Neuronal stem cell (in vitro differentiated cells): Measurements from ENCODE around the gene AMDHD2.

ENCODE experiments used
- DNase-seq: peaks from one replicate; pipeline ENCODE4 v3.0.0-alpha.2; 2013; ENCODE audit warnings: low spot score
- H2AFZ ChIP-seq: one replicate; pipeline ENCODE4 v1.6.1; 2013; ENCODE audit warnings: mild to moderate bottlenecking, low read length, inconsistent platforms
- H2AK5ac ChIP-seq: 2 replicates; pipeline ENCODE4 v1.6.1; 2013; ENCODE audit warnings: low read depth, mild to moderate bottlenecking, inconsistent platforms, low read length, moderate library complexity, mixed read lengths
- H2BK120ac ChIP-seq: 2 replicates; pipeline ENCODE4 v1.6.1; 2013; ENCODE audit warnings: low read depth, mild to moderate bottlenecking, inconsistent platforms, low read length, moderate library complexity, mixed read lengths
- H2BK12ac ChIP-seq: one replicate; pipeline ENCODE4 v1.6.1; 2013; ENCODE audit warnings: low read length, inconsistent platforms
- H2BK15ac ChIP-seq: 2 replicates; pipeline ENCODE4 v1.6.1; 2013; ENCODE audit warnings: mild to moderate bottlenecking, low read length, inconsistent platforms, mixed read lengths
- H2BK5ac ChIP-seq: one replicate; pipeline ENCODE4 v1.6.1; 2013; ENCODE audit warnings: inconsistent platforms, mild to moderate bottlenecking, low read length, moderate library complexity
- H3K14ac ChIP-seq: one replicate; pipeline ENCODE4 v1.6.1; 2013; ENCODE audit warnings: low read length, inconsistent platforms
- H3K18ac ChIP-seq: 2 replicates; pipeline ENCODE4 v1.6.1; 2013; ENCODE audit warnings: low read length, inconsistent platforms
- H3K23ac ChIP-seq: 2 replicates; pipeline ENCODE4 v1.6.1; 2013; ENCODE audit warnings: low read depth, mild to moderate bottlenecking, mixed read lengths, low read length, inconsistent platforms; ENCODE audit not compliant: poor library complexity
- H3K27ac ChIP-seq: replicated peaks from 3 replicates; pipeline ENCODE4 v1.5.1; 2013; ENCODE audit warnings: low read length, inconsistent platforms
- H3K27me3 ChIP-seq, 3 experiments: 2 replicates each; pipeline ENCODE4 v1.6.1; 2013; ENCODE audit warnings: low read length in 3 of 3, mild to moderate bottlenecking in 2 of 3, inconsistent platforms in 1 of 3, low read depth in 1 of 3, mixed read lengths in 1 of 3, moderate library complexity in 1 of 3; ENCODE audit not compliant: control insufficient read depth in 3 of 3, insufficient read depth in 3 of 3
- H3K36me3 ChIP-seq, 2 donors: replicated peaks in 1 of 2; 2 replicates each; pipeline ENCODE4 v1.6.1; 2013; ENCODE audit warnings: low read length in 2 of 2; ENCODE audit not compliant: control insufficient read depth in 2 of 2, insufficient read depth in 2 of 2
- H3K4ac ChIP-seq: 2 replicates; pipeline ENCODE4 v1.6.1; 2013; ENCODE audit warnings: inconsistent platforms, mild to moderate bottlenecking, low read length, moderate library complexity
- H3K4me1 ChIP-seq, 2 donors: 1 replicate in 1 of 2; 2 replicates in 1 of 2; pipeline ENCODE4 v1.6.1; 2013; ENCODE audit warnings: low read length in 2 of 2, low read depth in 1 of 2; ENCODE audit not compliant: control insufficient read depth in 2 of 2, insufficient read depth in 1 of 2
- H3K4me2 ChIP-seq: one replicate; pipeline ENCODE4 v1.6.1; 2013; ENCODE audit warnings: mild to moderate bottlenecking, low read length, inconsistent platforms; ENCODE audit not compliant: insufficient read depth, poor library complexity, severe bottlenecking
- H3K4me3 ChIP-seq, 2 donors: 2 replicates each; pipeline ENCODE4 v1.5.1; 2013; ENCODE audit warnings: low read length in 2 of 2, mild to moderate bottlenecking in 2 of 2, inconsistent platforms in 1 of 2, moderate library complexity in 1 of 2
- H3K79me1 ChIP-seq: one replicate; pipeline ENCODE4 v1.6.1; 2013; ENCODE audit warnings: low read depth, mild to moderate bottlenecking, inconsistent platforms, low read length, moderate library complexity
- H3K9ac ChIP-seq: one replicate; pipeline ENCODE4 v1.6.1; 2013; ENCODE audit warnings: mild to moderate bottlenecking, low read depth, low read length, inconsistent platforms; ENCODE audit not compliant: poor library complexity
- H3K9me3 ChIP-seq, 2 donors: replicated peaks in 1 of 2; 2 replicates each; pipeline versions ENCODE3 to v1.6.1; 2013; ENCODE audit warnings: low read length in 2 of 2, mild to moderate bottlenecking in 2 of 2, inconsistent platforms in 1 of 2, low read depth in 1 of 2, mixed read lengths in 1 of 2, moderate library complexity in 1 of 2; ENCODE audit not compliant: control insufficient read depth in 2 of 2, insufficient read depth in 1 of 2
- H4K8ac ChIP-seq: one replicate; pipeline ENCODE4 v1.6.1; 2013; ENCODE audit warnings: low read depth, mild to moderate bottlenecking, inconsistent platforms, low read length, moderate library complexity
- H4K91ac ChIP-seq: one replicate; pipeline ENCODE4 v1.6.1; 2013; ENCODE audit warnings: low read length, low read depth, mild to moderate bottlenecking, inconsistent platforms; ENCODE audit not compliant: poor library complexity
- WGBS, 2 donors: extraction: QIAGEN DNeasy Blood & Tissue Kit; methylation state at CpG; one replicate each; pipeline ENCODE4 v1.1.7; 2013; ENCODE audit warnings: missing lambda C conversion rate in 2 of 2, mixed read lengths in 1 of 2; ENCODE audit not compliant: insufficient read length in 2 of 2, insufficient replicate concordance in 1 of 2; ENCODE audit errors: extremely low coverage in 2 of 2; 5-methylcytosine and 5-hydroxymethylcytosine counted together

Gene AMDHD2

GRCh38 chr16:2516391-2517240 lies 3.6 kb upstream of the AMDHD2 start:
- no peak overlapping the region for H2AK5ac ChIP-seq
- H4K8ac ChIP-seq = no peak overlapping the region
- no peak overlapping the region for H3K9ac ChIP-seq
- H3K23ac ChIP-seq = peak overlapping the region; percentile 69
- H3K4me3 ChIP-seq = peak overlapping the region in 1 of 2 donors; percentile 17
- WGBS, 2 donors = no CpG with 5 or more reads among the region's 11 CpGs
- no peak overlapping the region for H3K4ac ChIP-seq
- H2BK12ac ChIP-seq = no peak overlapping the region
- no peak overlapping the region for H2AFZ ChIP-seq
- no peaks in the 10 kb centered on the region for H3K9me3 ChIP-seq
- DNase-seq = no peak
- no peak overlapping the region for H2BK5ac ChIP-seq
- no peak overlapping the region for H3K27ac ChIP-seq
- no peak overlapping the region for H2BK120ac ChIP-seq
- no peak overlapping the region for H3K18ac ChIP-seq
- H3K27me3 ChIP-seq = no peaks in the 10 kb centered on the region
- no peak overlapping the region for H3K4me2 ChIP-seq
- H3K14ac ChIP-seq = no peak overlapping the region
- H2BK15ac ChIP-seq = no peak overlapping the region
- peaks cover 10 to 31% of the 10 kb centered on the region in 2 donors for H3K36me3 ChIP-seq
- peaks cover 41% of the 10 kb centered on the region for H3K79me1 ChIP-seq
- H3K4me1 ChIP-seq = peaks cover 26 to 34% of the 10 kb centered on the region in 2 donors
- no peak overlapping the region for H4K91ac ChIP-seq

GRCh38 chr16:2517954-2518605 lies 2.1 kb upstream of the AMDHD2 start:
- peaks cover 19% of the 10 kb centered on the region in 2 donors for H3K4me1 ChIP-seq
- peaks cover 39% of the 10 kb centered on the region for H3K79me1 ChIP-seq
- H4K8ac ChIP-seq = no peak overlapping the region
- no peak overlapping the region for H3K4ac ChIP-seq
- H2BK120ac ChIP-seq = no peak overlapping the region
- no peak overlapping the region for H3K27ac ChIP-seq
- no peak overlapping the region for H2AK5ac ChIP-seq
- no peak overlapping the region for H3K18ac ChIP-seq
- no peak overlapping the region for H2AFZ ChIP-seq
- H2BK5ac ChIP-seq = no peak overlapping the region
- H2BK15ac ChIP-seq = no peak overlapping the region
- DNase-seq = no peak
- no peaks in the 10 kb centered on the region for H3K9me3 ChIP-seq
- H3K36me3 ChIP-seq = peaks cover 10 to 37% of the 10 kb centered on the region in 2 donors
- H3K27me3 ChIP-seq = no peaks in the 10 kb centered on the region
- no peak overlapping the region for H3K23ac ChIP-seq
- H3K4me3 ChIP-seq = no peak overlapping the region
- no peak overlapping the region for H3K4me2 ChIP-seq
- WGBS, 2 donors = no CpG with 5 or more reads among the region's 12 CpGs
- no peak overlapping the region for H4K91ac ChIP-seq
- H3K14ac ChIP-seq = no peak overlapping the region
- H3K9ac ChIP-seq = no peak overlapping the region
- no peak overlapping the region for H2BK12ac ChIP-seq

- H3K4me2 ChIP-seq = no peak overlapping the region
- H3K9ac ChIP-seq = peak overlapping the region; percentile 44
- WGBS, 2 donors = no CpG with 5 or more reads among the region's 39 CpGs
- peak overlapping the region; percentile 41 for H2BK12ac ChIP-seq
- H3K23ac ChIP-seq = no peak overlapping the region
- no peak overlapping the region for H3K14ac ChIP-seq
- no peak overlapping the region for H3K27ac ChIP-seq
- H4K8ac ChIP-seq = peak overlapping the region; percentile 65
- H2BK5ac ChIP-seq = no peak overlapping the region
- DNase-seq = no peak
- no peak overlapping the region for H2AFZ ChIP-seq
- H4K91ac ChIP-seq = no peak overlapping the region
- peaks cover 16 to 17% of the 10 kb centered on the region in 2 donors for H3K4me1 ChIP-seq
- no peak overlapping the region for H2AK5ac ChIP-seq
- no peaks in the 10 kb centered on the region for H3K27me3 ChIP-seq
- peak overlapping the region; percentile 38 for H3K18ac ChIP-seq
- no peak overlapping the region for H2BK15ac ChIP-seq
- H3K9me3 ChIP-seq = no peaks in the 10 kb centered on the region
- peak overlapping the region in 1 of 2 donors; percentile 27 for H3K4me3 ChIP-seq
- H3K79me1 ChIP-seq = peaks cover 39% of the 10 kb centered on the region
- no peak overlapping the region for H2BK120ac ChIP-seq
- H3K4ac ChIP-seq = no peak overlapping the region
- peaks cover 13 to 46% of the 10 kb centered on the region in 2 donors for H3K36me3 ChIP-seq
Observed at GRCh38 chr16:2518823-2519710, 1.1 kb upstream of the AMDHD2 start.
